ENCODE data around the gene DIP2C.

The DIP2C gene

DNA sequence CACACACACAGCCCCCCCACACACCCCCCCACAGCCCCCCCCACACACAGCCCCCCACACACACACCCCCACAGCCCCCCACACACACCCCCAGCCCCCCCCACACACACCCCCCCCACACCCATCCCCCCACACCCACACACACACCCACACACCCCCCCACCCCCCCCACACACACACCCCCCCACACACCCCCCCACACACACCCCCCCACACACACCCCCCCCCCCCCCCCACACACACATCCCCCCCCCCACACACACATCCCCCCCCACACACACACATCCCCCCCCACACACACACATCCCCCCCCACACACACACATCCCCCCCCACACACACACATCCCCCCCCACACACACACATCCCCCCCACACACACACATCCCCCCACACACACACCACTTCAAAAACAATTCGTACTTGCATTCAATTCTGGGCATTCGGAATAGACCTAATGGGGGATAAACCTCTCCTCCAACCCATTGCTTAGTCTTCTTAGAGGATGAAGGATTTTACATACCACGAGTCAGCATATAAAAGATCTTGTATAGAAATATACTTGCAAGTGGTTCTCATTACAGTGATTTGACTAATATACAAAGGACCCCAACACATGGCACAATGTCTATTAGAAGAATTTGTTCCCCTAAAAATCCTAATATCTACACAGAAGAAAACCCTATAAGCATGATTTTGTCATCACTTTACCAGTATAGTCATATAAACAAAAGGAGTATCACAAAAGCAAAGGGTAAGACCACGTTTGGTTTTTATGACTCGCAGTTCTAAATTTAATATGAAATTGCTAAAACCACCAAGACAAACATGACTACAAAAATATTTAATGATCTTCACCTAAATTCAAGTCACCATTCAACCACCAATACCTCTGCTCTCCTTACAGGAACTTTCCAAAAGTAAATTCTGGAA, 80.9 kb downstream of the DIP2C start:
- Mint-ChIP-seq H3K27me3 (no peaks in the 10 kb centered on the region), H3K4me1 (no peaks in the 10 kb centered on the region), H3K9me3 (no peaks in the 10 kb centered on the region), H3K27ac (no peak overlapping the region), H3K36me3 (no peaks in the 10 kb centered on the region), H3K4me3 (no peak overlapping the region)
- CTCF ChIA-PET, result no interaction called here
- DNase-seq, result no peak

DNA sequence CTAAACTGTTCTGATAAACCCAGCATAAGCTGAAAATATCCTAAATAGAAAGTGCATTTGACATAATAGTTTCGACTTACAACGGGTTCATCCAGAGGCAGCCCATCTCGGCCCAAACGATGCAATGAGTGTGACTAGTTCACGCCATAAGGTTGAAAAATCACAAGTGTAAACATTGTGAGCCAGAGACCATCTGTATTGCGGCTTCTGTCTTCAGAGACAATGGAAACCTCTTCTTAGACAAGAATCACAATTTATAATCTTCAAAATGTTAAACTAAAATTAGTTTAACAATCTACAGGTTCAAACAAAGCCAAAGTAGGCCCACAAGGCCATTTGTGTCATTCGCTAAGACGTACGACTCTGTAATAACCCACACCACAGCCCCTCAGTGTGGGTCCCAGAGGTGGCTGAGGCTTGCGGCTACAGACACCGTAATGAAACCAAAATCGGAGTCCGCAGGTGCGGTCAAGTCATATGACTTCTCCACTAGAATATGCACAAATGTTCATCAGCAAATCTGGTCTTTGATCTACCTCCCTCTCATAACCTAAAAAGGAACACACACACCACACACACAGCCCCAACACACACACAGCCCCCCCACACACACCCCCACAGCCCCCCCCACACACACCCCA, 81.8 kb downstream of the DIP2C start:
- CTCF ChIA-PET, result no interaction called here
- Mint-ChIP-seq H3K4me3 (no peak overlapping the region), H3K27ac (no peak overlapping the region), H3K9me3 (no peaks in the 10 kb centered on the region), H3K36me3 (no peaks in the 10 kb centered on the region), H3K27me3 (no peaks in the 10 kb centered on the region), H3K4me1 (no peaks in the 10 kb centered on the region)
- DNase-seq, result no peak

DNA sequence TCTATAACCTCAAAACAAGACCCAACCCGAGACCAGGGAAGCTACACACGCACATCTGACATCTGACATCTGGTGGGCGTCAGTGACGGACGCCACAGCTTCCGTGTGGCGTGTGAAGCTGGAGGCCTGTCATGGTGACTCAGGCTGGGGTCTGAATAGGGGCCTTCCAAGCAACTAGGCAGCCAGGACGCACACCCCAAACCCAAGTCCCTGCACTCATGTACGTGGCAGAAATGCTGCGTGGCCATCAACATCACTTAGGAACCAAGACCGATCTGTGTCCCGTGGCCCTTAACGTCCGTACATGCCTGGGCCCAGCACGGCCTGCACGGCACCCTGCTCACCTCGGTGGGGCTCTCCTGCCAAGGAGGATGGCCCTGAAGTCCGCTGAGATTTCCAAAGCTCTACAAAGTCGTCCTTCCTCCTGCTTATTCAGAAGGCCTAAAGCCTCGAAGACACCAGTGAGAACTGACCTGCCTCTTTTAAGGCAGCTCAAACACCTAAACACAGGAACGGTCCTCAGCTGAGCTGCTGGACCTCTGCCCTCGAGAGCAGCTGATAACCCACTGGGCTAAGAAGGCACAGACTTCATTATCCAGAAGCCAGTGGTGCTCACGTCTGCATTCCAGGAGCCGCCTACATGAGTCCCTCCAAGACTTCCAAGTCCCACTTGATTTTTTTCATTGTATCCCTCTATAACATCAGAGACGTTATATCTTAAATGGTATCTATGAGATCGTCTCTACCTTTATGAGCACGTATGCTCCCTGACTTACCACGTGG, 82.5 kb downstream of the DIP2C start:
- Mint-ChIP-seq H3K27me3 (peaks cover 6% of the 10 kb centered on the region), H3K9me3 (no peaks in the 10 kb centered on the region), H3K36me3 (no peaks in the 10 kb centered on the region), H3K4me1 (no peaks in the 10 kb centered on the region), H3K4me3 (no peak overlapping the region), H3K27ac (no peak overlapping the region)
- DNase-seq, result no peak
- CTCF ChIA-PET, result no interaction called here

DNA sequence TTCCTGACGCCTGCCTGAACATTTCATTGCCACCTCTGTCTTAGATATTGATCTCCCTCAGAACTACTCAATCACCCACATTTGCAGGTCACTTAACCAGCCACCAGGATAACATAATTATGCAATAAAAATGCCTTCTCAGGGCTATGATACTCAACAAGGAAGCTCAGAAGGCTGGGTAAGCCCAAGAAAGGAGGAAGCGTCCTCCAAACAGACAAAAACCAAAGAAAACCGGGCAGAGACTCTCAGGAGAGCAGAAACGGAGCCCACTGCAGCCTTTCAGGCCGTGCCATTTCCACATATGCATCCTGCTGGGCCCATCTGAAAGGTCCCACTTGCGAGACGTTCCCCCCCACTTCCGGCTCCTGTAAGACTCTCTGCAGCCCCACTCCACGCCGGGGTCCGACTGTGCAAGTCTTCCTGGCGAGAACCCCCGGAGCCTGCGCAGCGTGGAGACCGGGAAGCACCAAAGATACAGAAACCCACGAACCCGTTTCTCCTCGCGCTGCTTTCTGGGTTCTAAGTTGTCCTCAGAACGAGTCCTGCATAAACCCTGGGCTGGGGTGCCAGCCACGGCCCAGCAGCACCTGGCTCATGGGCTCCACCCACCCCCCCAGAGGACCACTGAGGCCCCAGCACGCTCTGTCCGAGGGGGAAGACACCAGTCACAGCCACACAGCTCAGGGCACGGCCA, 83.7 kb downstream of the DIP2C start:
- H3K27me3 Mint-ChIP-seq, result peaks cover 6% of the 10 kb centered on the region
- H3K27ac Mint-ChIP-seq, result no peak overlapping the region
- DNase-seq, result no peak
- H3K36me3 Mint-ChIP-seq, result no peaks in the 10 kb centered on the region
- H3K9me3 Mint-ChIP-seq, result no peaks in the 10 kb centered on the region
- CTCF ChIA-PET, result no interaction called here
- H3K4me3 Mint-ChIP-seq, result no peak overlapping the region
- H3K4me1 Mint-ChIP-seq, result no peaks in the 10 kb centered on the region

DNA sequence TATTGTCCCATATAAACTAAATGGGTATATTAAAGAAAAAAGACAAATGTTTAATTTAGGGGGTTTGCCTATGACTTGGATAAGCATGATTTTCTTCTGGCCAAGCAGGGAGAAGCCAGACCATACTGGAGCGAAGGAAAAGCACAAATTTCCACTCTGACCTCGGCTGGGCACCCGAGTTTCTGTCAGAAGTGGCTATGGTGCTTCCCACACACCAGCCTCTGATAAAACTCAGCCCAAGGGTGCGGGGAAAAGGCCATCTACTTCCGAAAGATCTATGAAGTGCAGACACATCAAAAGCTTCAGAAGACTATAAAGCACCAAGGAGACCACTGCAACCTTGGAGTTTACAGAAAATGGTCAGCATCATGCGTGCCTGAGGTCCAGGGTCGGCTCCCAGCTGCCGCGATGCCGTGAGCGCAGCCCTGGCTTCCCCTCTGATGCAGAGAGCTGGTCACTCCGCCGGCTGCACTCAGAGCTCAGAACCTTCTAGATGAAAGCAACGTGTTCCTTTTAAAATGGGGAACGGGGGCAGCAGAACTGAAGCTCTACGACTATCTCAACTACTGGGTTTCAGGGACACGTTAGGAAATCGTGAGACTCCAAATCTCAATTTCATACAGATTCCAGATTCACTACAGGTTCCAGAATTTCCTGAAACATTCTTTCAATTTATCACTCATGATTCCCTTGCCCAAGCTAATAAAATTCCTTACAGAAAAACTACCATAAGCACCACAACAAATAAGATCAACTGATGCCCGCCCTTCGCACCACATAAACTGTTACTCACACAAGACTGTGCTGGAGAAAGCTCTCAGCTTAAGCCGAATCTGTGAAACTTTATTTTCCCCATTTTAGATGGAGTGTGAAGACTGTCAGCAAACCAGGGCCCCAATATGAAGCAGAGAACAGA, 84.5 kb downstream of the DIP2C start:
- Mint-ChIP-seq H3K27me3 (peaks cover 6% of the 10 kb centered on the region), H3K4me1 (no peaks in the 10 kb centered on the region), H3K27ac (no peak overlapping the region), H3K9me3 (no peaks in the 10 kb centered on the region), H3K4me3 (no peak overlapping the region), H3K36me3 (no peaks in the 10 kb centered on the region)
- no peak for DNase-seq
- CTCF ChIA-PET, result no interaction called here

DNA sequence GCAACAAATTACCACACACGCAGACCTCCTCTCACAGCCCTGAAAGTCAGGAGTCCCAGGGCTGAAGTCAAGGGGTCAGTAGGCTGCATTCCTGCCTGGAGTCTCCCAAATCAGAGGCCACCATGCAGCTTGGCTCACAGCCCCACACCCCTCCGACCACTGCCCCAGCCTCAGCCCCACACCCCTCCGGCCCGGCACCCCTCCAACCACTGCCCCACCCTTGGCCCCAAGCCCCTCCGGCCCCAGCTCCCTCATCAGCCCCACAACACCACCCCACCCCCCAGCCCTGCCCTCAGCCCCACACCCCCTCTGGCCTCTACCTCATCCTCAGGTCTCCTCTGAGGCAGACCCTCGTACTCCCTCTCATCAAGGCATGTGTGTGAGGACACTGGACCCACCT, 85.7 kb downstream of the DIP2C start:
- Mint-ChIP-seq H3K4me1 (no peaks in the 10 kb centered on the region), H3K27me3 (peaks cover 6% of the 10 kb centered on the region), H3K4me3 (no peak overlapping the region), H3K36me3 (no peaks in the 10 kb centered on the region), H3K9me3 (no peaks in the 10 kb centered on the region), H3K27ac (no peak overlapping the region)
- DNase-seq, result no peak
- CTCF ChIA-PET, result no interaction called here

DNA sequence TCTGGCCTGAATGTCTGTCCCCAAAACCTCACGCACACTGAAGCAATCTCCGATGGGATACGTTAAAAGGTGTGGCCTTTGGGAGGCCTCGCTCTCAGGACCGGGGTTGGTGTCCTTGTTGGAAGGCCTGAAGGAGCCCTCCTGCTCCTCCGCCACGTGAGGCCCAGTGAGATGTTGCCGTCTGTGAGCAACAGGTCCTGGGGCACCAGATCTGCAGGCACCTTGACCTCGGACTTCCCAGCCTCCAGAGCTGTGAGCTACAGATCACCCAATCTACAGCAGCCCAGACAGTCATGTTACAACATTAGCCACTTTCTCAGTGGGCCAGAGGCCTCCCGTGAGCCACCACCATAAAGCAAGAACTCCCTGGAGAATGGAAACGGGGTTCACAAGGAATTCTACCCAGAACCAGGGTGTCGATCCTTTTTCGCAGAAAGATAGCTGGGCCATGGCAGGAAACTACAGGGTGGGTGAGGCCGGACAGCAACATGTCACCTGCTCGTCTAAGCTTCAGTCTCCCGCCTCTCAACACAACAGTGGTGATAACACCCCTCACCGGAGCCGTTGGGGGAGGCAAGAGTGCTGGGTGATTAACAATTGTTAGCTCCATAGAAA, 87.0 kb downstream of the DIP2C start:
- DNase-seq, result no peak
- CTCF ChIA-PET, result no interaction called here
- no peak overlapping the region for H3K27ac Mint-ChIP-seq
- H3K36me3 Mint-ChIP-seq, result no peaks in the 10 kb centered on the region
- H3K4me3 Mint-ChIP-seq, result no peak overlapping the region
- H3K27me3 Mint-ChIP-seq, result peaks cover 6% of the 10 kb centered on the region
- H3K4me1 Mint-ChIP-seq, result no peaks in the 10 kb centered on the region
- H3K9me3 Mint-ChIP-seq, result no peaks in the 10 kb centered on the region

DNA sequence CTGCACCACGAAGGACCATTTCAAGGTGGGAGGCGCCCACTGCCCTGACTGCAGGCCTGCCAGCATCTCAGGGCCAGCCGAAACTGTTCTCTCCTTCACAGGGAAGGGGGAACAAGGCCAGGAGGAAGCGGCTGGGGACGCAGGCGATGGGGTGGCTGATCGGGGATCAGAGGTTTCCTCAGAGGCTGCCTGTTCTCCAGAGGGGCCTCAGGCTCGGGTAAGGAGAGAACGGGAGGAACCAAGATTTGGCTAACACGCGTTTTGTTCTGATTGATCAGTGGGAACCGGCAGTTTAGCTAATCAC, 87.9 kb downstream of the DIP2C start:
- no peak overlapping the region for H3K4me3 Mint-ChIP-seq
- no peak for DNase-seq

DNA sequence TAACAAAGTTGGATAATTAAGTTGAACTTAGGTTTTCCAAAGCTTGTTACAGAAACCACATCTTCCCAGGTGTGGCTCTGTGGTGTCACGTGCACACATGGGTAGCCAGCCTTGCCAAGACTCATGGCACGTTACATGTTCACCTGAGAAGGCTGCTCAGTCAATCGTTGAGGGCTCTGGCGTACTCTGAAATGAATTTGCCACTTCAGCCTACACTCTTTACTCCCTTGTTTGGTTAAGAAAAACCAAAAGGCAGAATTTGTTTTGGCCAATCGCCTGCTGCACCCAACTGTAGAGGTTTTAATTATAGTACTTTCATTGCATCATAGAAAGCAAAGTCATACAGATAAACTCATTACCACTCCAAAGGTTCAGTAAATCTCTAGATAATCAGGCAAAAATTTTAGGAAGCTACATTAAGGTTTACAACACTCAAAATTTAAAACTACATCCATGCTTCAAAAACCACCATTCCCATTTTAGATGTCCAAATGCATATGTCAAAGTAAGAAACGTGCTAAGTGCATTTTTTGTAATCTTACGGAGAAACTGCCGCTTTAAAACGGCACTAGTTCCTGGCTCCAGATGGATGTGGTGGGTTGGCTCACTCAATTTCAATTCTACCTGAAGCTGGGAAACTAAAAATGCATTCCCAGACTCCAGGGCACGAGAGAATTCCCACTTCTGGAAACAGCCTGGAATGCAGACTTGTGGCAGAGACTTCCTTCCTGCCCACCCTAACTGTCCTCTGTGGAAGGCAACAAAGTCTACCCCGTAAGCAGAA, 88.4 kb downstream of the DIP2C start:
- Mint-ChIP-seq H3K9me3 (no peaks in the 10 kb centered on the region), H3K4me1 (no peaks in the 10 kb centered on the region), H3K36me3 (no peaks in the 10 kb centered on the region), H3K27ac (no peak overlapping the region), H3K27me3 (peaks cover 6% of the 10 kb centered on the region), H3K4me3 (no peak overlapping the region)
- CTCF ChIA-PET, result no interaction called here
- DNase-seq, result no peak

More for the DNA sequence above, 87.9 kb downstream of the DIP2C start:
- Mint-ChIP-seq H3K9me3 (no peaks in the 10 kb centered on the region), H3K27ac (no peak overlapping the region), H3K27me3 (peaks cover 6% of the 10 kb centered on the region), H3K36me3 (no peaks in the 10 kb centered on the region), H3K4me1 (no peaks in the 10 kb centered on the region)
- CTCF ChIA-PET, result no interaction called here

DNA sequence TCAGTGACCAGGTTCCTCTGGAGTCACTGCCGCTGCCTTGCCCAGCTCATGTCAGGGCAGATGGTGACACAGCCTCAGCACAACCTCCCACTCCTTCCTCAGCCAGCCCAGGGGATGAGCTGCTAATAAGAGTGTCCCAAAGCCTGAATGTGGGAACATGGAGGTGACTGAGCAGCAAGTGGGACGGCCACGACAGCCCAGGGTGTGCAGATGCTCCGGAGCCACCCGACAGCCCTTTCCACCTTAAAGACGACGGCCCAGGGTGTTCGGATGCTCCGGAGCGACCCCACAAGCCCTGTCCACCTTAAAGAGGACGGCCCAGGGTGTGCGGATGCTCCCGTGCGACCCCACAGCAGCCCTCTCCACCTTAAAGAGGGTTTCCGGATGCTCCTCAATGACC, 89.2 kb downstream of the DIP2C start:
- Mint-ChIP-seq H3K27me3 (peaks cover 6% of the 10 kb centered on the region), H3K27ac (no peak overlapping the region), H3K4me3 (no peak overlapping the region), H3K36me3 (no peaks in the 10 kb centered on the region), H3K4me1 (no peaks in the 10 kb centered on the region), H3K9me3 (no peaks in the 10 kb centered on the region)
- CTCF ChIA-PET, result no interaction called here
- DNase-seq, result no peak

DNA sequence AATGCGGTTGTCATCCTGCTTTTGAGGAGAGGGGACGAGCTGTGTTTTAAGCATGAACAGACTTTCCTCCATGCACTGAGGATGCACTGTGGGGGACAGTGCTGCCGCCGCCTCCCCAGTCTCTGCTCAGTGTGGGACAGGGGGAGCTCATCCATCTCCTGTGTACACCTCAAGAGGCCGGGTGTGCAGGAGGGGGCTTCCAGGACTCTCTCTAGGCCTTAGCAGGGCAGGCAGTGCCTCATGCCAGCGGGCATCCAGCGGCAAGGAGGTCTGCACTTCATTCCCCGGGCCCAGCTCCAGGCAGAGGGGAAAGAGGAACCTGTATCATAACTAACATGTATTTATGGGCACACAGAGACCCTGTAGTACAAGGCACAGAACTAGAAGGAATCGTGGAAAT, 89.7 kb downstream of the DIP2C start:
- Mint-ChIP-seq H3K4me3 (no peak overlapping the region), H3K9me3 (no peaks in the 10 kb centered on the region), H3K27me3 (peaks cover 6% of the 10 kb centered on the region), H3K36me3 (no peaks in the 10 kb centered on the region), H3K4me1 (no peaks in the 10 kb centered on the region), H3K27ac (no peak overlapping the region)
- no peak for DNase-seq
- CTCF ChIA-PET, result no interaction called here

DNA sequence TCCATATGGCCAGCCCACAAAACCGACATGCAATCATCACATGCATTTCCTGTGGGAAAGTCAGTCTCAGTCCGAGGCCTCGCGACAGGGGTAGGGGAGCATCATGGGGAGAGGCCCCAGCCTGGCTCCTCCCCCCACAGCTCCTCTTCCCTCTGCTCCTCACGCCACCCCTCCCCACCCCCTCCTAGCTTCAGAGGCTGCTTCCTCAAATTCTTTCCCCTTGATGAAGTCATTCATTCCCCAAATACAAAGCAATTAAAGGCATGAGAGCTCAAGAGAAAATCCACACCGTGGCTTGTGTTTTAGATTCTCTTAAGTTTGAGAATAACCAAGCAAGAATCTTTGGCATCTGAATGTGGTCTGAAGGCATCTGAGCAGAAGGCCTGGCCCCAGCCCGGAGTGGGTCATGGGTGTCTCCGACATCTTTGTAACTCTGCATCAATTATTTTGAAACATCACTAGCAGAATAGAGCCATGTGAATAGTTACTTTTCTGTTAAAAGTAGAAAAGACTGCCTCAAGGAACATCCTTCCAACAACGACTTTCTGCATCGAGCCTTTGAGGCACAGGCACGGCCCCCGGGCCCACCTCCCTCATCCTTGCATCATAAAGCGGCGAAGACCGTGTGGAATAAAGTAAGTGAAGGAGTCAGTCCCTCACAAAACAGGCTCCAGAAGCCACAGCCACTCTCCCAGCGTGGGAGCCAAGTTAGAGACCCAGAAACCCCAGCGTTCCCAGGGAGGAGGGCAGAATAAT, 90.9 kb downstream of the DIP2C start:
- no peaks in the 10 kb centered on the region for H3K4me1 Mint-ChIP-seq
- CTCF ChIA-PET, result no interaction called here
- no peaks in the 10 kb centered on the region for H3K36me3 Mint-ChIP-seq
- H3K4me3 Mint-ChIP-seq, result no peak overlapping the region
- no peak overlapping the region for H3K27ac Mint-ChIP-seq
- DNase-seq, result no peak
- no peaks in the 10 kb centered on the region for H3K9me3 Mint-ChIP-seq
- peaks cover 6% of the 10 kb centered on the region for H3K27me3 Mint-ChIP-seq

All from activated naive CD4-positive, alpha-beta T cell treated with anti-CD3 and anti-CD28 coated beads, Interleukin-2, amount 10 ng/mL, durations not matched to agents 7 days and 5 days (primary cell).